Measurements from ENCODE around the gene PDZD2.

- no peak for TF ChIP-seq CTCF (conservative IDR thresholded peaks at IDR 0.05 in 1 of 2, IDR thresholded peaks at IDR 0.05 in 1 of 2; ENCODE audit: extremely low read depth in 1 of 2, insufficient read depth in 1 of 2, low read depth in 1 of 2, low read length in 2 of 2)
- TF ChIP-seq EZH2 (IDR thresholded peaks at IDR 0.05; ENCODE audit: borderline replicate concordance, low read length) = no peak
These were observed 24.5 kb upstream of the PDZD2 start for GRCh38 chr5:31614151-31615020.

Data from mammary epithelial cell (primary cell).